CD4-positive, alpha-beta T cell treated with Interleukin-2 at 100 ng/mL for 4 hours (primary cell): ENCODE results near the gene SH3RF3.

Source experiments
- DNase-seq: peaks from one replicate; pipeline ENCODE4 v3.0.0-alpha.2; 2020; ENCODE audit warnings: low spot score

SH3RF3 gene

GRCh38 chr2:109139002-109139401 is 10.0 kb downstream of the SH3RF3 start:
- no peak for DNase-seq

- DNase-seq, result no peak
Measured at GRCh38 chr2:109139865-109140396, 10.9 kb downstream of the SH3RF3 start.

- DNase-seq, result no peak
Measured at GRCh38 chr2:109141006-109141600, 12.1 kb downstream of the SH3RF3 start.

- no peak for DNase-seq
Measured at GRCh38 chr2:109141727-109142283, 12.8 kb downstream of the SH3RF3 start.

- DNase-seq, result no peak
Measured at GRCh38 chr2:109142416-109143210, 13.6 kb downstream of the SH3RF3 start.

GRCh38 chr2:109143214-109144187 is 14.5 kb downstream of the SH3RF3 start:
- DNase-seq, result peak; percentile 48

GRCh38 chr2:109144271-109144670 is 15.3 kb downstream of the SH3RF3 start:
- DNase-seq, result peak; percentile 29

- DNase-seq, result no peak
Measured at GRCh38 chr2:109144721-109145120, 15.7 kb downstream of the SH3RF3 start.

GRCh38 chr2:109145286-109145685 is 16.3 kb downstream of the SH3RF3 start:
- no peak for DNase-seq

GRCh38 chr2:109147405-109147804 is 18.4 kb downstream of the SH3RF3 start:
- no peak for DNase-seq

GRCh38 chr2:109148117-109148746 is 19.2 kb downstream of the SH3RF3 start:
- no peak for DNase-seq

GRCh38 chr2:109148991-109149645 is 20.1 kb downstream of the SH3RF3 start:
- no peak for DNase-seq

GRCh38 chr2:109150559-109150958 is 21.6 kb downstream of the SH3RF3 start:
- no peak for DNase-seq

GRCh38 chr2:109151519-109151918 is 22.5 kb downstream of the SH3RF3 start:
- DNase-seq, result no peak

- DNase-seq, result no peak
Measured at GRCh38 chr2:109153005-109153784, 24.2 kb downstream of the SH3RF3 start.

GRCh38 chr2:109153807-109154206 is 24.8 kb downstream of the SH3RF3 start:
- no peak for DNase-seq

GRCh38 chr2:109154226-109154625 is 25.2 kb downstream of the SH3RF3 start:
- no peak for DNase-seq

- no peak for DNase-seq
Measured at GRCh38 chr2:109155553-109156451, 26.8 kb downstream of the SH3RF3 start.

- no peak for DNase-seq
Measured at GRCh38 chr2:109157563-109158105, 28.6 kb downstream of the SH3RF3 start.
